HFF-Myc (cell line): Measurements from ENCODE around the gene KLHL30.
A peak's percentile ranks its signal among the peaks of the same experiment; 100 is the strongest.

Source experiments
- DNase-seq: peaks from one replicate; pipeline ENCODE4 v3.0.0-alpha.2; 2011; ENCODE audit warnings: low read depth; ENCODE audit errors: extremely low read depth
- H3K4me3 ChIP-seq: replicated peaks from 2 replicates; pipeline ENCODE4 v1.5.1; 2011; ENCODE audit warnings: low read depth, mild to moderate bottlenecking, control low read depth, low read length
- CTCF ChIP-seq: IDR thresholded peaks from 2 replicates; pipeline ENCODE4 v1.5.1; 2012; ENCODE audit warnings: mild to moderate bottlenecking, low read depth, low read length, control low read depth; ENCODE audit errors: missing control alignments

Gene KLHL30

DNA sequence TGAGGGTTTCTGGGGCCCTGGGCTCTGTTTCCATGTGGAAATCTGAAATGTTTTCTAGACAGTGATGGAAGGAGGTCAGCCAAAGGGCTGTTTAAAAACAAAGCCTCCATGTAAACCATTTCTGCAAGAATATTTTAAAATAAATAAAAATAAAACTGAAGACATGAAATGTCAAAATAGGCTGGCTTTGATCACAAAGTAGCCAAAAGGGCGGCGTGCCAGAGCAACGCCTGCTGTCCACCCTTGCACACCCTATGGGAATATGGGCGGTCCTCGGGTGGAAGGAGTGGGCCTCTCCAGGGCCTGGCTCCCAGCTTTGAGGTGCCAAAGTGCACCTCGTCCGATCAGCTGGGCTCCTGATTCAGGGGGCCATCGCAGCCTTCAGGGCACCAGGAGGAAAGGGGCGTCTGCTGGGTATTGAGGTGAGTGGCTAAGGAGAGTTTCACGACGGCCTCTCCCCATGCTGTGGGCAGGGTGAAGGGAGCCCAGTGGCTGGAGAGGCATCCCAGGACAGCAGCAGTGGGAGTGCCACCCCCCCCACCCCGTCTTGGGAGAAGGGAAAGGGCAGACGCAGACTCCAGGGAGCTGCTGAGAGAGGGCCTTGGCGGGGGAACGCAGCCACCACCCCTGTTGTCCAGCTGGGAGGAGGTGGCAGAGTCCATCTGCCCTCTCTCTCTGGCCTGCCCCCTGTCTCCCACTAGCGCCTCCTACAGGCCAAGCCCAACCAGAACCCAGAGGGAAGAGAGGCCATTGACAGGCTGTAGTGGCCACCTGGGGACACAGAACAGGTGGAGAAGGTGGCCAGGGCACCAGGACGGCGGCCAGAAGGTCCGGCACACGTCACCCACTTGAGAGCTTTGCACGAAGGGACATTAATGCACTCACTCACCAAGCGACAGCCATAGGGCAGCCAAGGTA is 14.6 kb downstream of the KLHL30 start:
- TF ChIP-seq CTCF = peak; percentile 27
- no peak overlapping the region for H3K4me3 ChIP-seq
- DNase-seq = no peak

GRCh38 chr2:238154570-238154969 is 16.1 kb downstream of the KLHL30 start:
- no peak for TF ChIP-seq CTCF
- no peak overlapping the region for H3K4me3 ChIP-seq
- no peak for DNase-seq

DNA sequence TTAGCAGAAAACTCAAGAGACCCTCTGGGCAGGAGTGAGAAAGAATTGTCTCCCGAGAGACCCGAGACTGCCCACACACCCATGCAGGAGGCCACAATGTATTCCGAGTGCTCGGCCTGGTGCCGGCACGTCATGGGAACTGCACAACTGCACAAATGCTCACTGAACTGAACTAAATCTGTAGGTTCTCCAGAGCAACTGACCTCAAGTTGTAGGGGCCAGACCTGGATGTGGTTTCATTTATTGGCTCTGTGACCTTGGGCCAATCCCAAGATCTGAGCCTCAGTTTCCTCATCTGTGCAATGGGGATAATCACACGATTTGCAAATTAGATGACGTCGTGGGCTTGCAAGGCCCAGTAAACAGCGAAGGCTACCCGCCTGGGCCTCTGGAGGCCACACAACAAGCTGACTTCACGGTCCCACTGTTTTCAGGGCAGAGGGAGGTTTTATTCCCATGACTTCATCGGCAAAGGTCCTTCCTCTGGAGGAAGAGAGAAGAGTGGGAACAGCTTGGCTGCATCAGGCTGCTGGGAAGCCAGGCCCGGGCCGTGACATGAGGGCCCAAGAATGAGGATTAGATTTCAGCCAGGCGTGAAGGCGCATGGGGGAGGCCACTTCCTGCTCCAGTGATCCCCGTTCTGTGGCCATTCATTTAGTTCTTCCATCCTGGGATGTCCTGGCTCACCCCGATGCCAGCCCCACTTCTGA is 16.7 kb downstream of the KLHL30 start:
- H3K4me3 ChIP-seq = no peak overlapping the region
- no peak for DNase-seq
- no peak for TF ChIP-seq CTCF

- H3K4me3 ChIP-seq = no peak overlapping the region
- TF ChIP-seq CTCF = no peak
- DNase-seq = no peak
These were observed 17.6 kb downstream of the KLHL30 start for GRCh38 chr2:238155761-238156694.

GRCh38 chr2:238157506-238158017 is 19.1 kb downstream of the KLHL30 start:
- no peak overlapping the region for H3K4me3 ChIP-seq
- no peak for DNase-seq
- TF ChIP-seq CTCF = no peak

GRCh38 chr2:238158018-238158508 is 19.6 kb downstream of the KLHL30 start:
- no peak for DNase-seq
- no peak for TF ChIP-seq CTCF
- H3K4me3 ChIP-seq = no peak overlapping the region
